Stimulated activated CD4-positive, alpha-beta T cell treated with anti-CD3 and anti-CD28 coated beads, Interleukin-4, amount 100 ng/mL, for 48 hours (primary cell): ENCODE measurements around the gene ZFYVE19.
A peak's percentile ranks its signal among the peaks of the same experiment; 100 is the strongest.

Source experiments
- DNase-seq, 2 donors: peaks; one replicate each; pipeline ENCODE4 v3.0.0-alpha.2; 2020; ENCODE audit warnings: low read depth in 2 of 2

The ZFYVE19 gene

GRCh38 chr15:40775740-40776536, 31.0 kb upstream of the ZFYVE19 start:
- DNase-seq = no peak

GRCh38 chr15:40776537-40777141, 30.2 kb upstream of the ZFYVE19 start:
- no peak for DNase-seq

GRCh38 chr15:40782609-40783227, 24.2 kb upstream of the ZFYVE19 start:
- peak; percentile 62 to 68 for DNase-seq

DNA sequence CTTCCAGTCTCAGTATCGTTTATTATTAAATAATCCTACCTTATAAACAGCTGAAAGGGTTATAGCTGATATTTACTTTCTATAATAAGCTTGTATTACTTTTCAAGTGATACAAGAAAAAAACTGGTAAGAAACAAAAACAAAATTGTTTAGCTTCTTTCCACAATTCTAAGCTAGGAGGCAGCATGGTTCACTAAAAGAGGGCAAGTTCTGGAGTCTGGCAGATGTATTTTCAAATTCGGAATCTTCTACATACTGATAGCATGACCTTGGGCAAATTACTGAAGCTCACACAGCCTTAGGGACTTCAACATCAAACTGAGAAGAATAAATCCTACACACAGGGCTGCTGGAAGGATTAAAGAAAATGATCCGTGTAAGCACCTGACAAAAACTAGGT, 21.7 kb upstream of the ZFYVE19 start:
- no peak for DNase-seq

- DNase-seq = no peak
Observed at GRCh38 chr15:40785814-40786213, 21.1 kb upstream of the ZFYVE19 start.

DNA sequence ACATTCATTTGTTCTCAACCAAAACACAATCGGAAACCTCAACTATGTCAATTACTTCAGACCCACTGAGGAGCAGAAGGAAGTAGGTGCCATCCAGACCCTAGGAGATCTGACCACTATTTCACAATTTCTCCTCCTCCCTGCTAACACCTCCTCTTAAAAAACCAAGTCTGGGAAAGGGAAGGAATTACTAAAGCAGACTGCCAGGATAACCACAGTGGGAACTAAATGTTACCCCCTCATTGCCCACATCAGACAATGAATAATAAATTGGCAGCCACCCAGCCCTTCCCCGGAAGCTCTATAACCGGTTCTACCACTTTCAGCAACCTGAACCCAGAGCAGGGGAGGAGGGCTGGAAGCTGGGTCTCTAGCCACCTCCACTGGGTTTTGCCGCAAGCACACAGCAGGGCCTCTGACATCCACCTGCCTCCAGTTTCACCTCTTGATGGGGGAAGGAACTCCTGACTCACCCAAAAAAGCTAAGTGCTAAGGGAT, 19.5 kb upstream of the ZFYVE19 start:
- DNase-seq = peak; percentile 38 to 53

- no peak for DNase-seq
Observed at GRCh38 chr15:40787991-40788390, 18.9 kb upstream of the ZFYVE19 start.

- DNase-seq = no peak
Observed at GRCh38 chr15:40789119-40789518, 17.8 kb upstream of the ZFYVE19 start.

DNA sequence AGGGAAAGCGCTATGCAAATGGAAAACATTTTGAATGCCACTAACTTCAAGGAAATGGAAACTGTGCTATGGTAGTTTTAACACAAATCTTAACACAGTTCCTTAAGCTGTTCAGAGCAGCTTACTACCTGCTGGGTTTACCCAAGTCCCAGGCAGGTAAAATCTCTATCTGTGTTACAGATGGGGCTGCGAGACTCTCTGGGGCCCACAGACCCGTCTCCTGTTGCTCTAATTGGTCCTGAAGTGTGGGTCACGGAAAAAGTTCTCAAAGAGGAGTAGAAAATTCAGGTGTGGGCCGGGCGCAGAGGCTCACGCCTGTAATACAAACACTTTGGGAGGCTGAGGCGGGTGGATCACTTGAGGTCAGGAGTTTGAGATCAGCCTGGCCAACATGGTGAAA, 16.9 kb upstream of the ZFYVE19 start:
- DNase-seq = no peak

GRCh38 chr15:40790718-40791117, 16.2 kb upstream of the ZFYVE19 start:
- DNase-seq = no peak

DNA sequence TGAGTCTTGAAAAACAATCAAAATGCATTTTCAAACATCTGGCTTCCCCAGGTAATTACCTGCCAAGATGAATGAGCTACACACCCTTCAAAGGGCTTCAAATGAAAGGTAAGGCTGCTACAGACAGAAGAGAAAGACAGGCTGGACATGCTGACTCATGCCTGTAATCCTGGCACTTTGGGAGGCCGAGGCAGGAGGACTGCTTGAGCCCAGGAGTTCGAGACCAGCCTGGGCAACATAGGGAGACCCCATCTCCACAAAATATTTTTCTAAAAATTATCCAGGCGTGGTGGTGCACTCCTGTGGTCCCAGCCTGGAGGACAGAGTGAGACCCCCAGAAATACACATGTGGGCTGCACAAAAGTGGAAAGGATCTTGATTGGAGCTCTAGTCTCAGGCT, 14.5 kb upstream of the ZFYVE19 start:
- DNase-seq = no peak

- peak in 1 of 2 donors; percentile 43 for DNase-seq
Observed at GRCh38 chr15:40793216-40793989, 13.5 kb upstream of the ZFYVE19 start.

DNA sequence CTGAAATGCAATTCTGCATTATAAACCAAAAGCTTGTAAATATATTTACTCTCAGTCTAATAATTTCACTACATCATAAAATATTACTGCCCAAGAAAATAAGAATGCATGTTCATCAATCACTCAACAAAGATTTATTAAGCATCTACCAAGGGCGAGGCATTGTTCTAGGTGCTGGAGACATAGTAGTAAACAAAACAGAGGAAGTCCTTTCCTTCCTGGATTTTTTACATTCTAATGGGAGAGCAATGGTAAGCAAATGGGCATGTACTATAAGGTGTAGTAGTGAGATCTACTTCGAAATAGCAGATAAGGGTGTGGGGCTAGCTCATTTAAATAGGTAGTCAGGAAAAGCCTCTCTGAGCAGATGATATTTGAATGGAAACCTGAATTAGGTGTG, 10.8 kb upstream of the ZFYVE19 start:
- DNase-seq = no peak

- DNase-seq = no peak
Observed at GRCh38 chr15:40796512-40796911, 10.4 kb upstream of the ZFYVE19 start.

- no peak for DNase-seq
Observed at GRCh38 chr15:40799523-40799922, 7.4 kb upstream of the ZFYVE19 start.

- DNase-seq = no peak
Observed at GRCh38 chr15:40803076-40803475, 3.8 kb upstream of the ZFYVE19 start.

DNA sequence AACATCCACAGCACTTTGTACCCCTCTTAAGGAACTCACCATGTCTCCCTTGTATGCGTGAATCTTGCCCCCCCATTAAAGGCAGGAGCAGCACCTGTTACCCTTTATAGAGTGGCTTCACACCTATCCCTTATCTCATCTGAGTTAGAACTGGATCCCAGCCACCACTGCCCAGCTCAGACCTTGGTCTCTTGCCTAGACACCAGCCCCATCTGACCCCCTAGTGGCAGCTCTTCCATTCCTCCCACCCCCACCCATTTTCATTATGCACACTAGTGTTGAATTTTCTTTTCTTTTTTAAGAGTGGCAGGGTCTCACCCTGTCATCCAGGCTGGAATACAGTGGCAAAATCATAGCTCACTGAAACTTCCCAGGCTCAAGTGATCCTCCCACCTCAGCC, 3.2 kb upstream of the ZFYVE19 start:
- DNase-seq = no peak

- DNase-seq = no peak
Observed at GRCh38 chr15:40806672-40807027, 239 bp upstream of the ZFYVE19 start.

DNA sequence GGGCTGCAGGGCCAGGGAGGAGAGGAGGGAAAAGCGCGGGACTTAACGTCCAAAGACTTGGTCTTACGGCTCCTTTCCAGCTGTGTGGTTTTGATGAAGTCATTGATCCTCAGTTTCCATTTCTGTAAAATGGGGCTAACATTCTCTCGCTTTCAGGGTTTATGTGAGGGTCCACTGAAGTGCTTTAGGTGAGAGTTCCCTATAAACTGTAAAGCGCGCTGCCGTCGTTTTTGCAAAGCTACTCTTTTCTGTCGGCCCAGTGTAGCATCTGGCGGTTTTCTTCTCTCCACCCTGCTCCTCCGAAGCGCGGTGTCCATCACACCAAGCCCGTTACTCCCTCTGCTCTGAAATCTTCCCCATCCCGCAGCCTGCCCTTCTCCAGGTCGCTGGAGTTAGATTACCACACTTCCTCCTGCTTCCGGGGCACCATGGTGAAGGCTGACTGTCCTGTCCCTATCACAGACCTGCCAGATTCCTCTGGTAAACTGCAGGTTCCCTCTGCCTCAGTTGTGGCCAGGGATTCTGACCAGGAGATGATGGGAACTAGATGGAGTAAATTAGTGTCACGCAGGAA, 1.1 kb downstream of the ZFYVE19 start:
- no peak for DNase-seq

- no peak for DNase-seq
Observed at GRCh38 chr15:40808861-40809450, 2.1 kb downstream of the ZFYVE19 start.

DNA sequence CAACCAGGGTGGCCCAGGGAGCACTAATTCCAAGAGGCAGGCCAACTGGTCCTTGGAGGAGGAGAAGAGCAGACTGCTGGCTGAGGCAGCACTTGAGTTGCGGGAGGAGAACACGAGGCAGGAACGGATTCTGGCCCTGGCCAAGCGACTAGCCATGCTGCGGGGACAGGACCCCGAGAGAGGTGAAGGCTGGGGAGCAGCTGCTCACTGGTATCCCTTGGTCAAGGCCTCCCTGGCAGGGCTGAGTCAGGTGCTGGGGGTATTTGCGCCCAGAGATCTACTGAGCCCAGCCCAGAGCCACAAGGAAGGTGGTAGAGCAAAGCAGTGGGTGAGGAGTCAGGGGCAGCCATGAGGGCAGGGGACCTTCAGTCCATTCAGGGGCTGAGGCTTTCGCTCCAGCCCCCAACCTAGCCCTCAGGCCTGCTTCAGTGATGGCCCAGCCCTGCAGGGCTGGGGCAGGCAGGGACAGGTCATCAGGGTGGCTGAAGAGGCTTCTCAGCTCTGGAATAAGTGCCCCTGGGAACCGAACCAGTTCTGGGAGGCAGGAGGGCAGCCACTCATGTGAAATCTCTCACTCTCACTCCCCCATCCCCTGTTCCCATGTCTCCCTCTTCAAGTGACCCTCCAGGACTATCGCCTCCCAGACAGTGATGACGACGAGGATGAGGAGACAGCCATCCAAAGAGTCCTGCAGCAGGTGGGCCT, 6.0 kb downstream of the ZFYVE19 start:
- DNase-seq = no peak
